GM23248 (cell line): Measurements from ENCODE around the gene ZNF107.

Experiments
- EZH2 ChIP-seq: fragments of 200-600 bp; sonication (generic); IDR thresholded peaks from 2 replicates; pipeline ENCODE4 v1.6.1; 2018; ENCODE audit warnings: antibody characterized with exemption, mild to moderate bottlenecking; ENCODE audit not compliant: insufficient read depth, poor library complexity, severe bottlenecking
- EZH2phosphoT487 ChIP-seq: fragments of 200-600 bp; sonication (generic); IDR thresholded peaks from 2 replicates; pipeline ENCODE4 v1.6.1; 2018; ENCODE audit warnings: antibody characterized with exemption, moderate library complexity, mild to moderate bottlenecking, low read depth; ENCODE audit not compliant: insufficient read depth

DNA sequence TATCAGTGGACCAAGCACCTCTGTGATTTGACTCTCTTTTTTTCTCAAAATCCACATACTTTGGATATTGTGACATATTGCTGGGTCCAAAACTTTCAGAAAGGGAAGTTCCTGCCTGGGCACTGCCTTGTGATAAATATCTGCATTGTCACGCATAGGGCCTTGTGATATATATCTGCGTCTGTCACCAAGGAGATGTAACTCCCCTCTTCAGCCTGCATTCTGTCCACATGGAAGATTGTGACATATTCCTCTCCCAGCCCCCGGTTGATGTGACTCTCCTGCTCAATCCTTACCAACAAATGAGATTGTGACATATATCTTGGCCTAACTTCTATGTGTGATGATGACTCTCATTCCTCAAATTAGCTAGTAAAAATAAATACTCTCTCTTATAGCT, 25.4 kb upstream of the ZNF107 start:
- TF ChIP-seq EZH2phosphoT487 (no peak), EZH2 (no peak)
